GM21619 (cell line): Measurements from ENCODE around the gene CITED2.
"Not testable (repeated sequence)": the region's sequence is repeated elsewhere in the genome, so short reads cannot be mapped to it uniquely, and the experiment has no call there.

Experiments
- ATAC-seq: cut with Tn5 transposase; IDR thresholded peaks from one replicate; pipeline ENCODE4 v1.9.1; 2021; ENCODE audit not compliant: unreplicated experiment

Gene CITED2

GRCh38 chr6:139367810-139368351 is 6.6 kb downstream of the CITED2 start:
- no peak for ATAC-seq

- ATAC-seq, result no peak
Measured at GRCh38 chr6:139364982-139365379, 9.5 kb downstream of the CITED2 start.

- no peak for ATAC-seq
Measured at GRCh38 chr6:139364302-139364981, 10.0 kb downstream of the CITED2 start.

GRCh38 chr6:139363797-139364196 is 10.7 kb downstream of the CITED2 start:
- ATAC-seq, result not testable (repeated sequence)

- not testable (repeated sequence) for ATAC-seq
Measured at GRCh38 chr6:139363123-139363522, 11.3 kb downstream of the CITED2 start.

- ATAC-seq, result no peak
Measured at GRCh38 chr6:139361211-139361610, 13.2 kb downstream of the CITED2 start.

- no peak for ATAC-seq
Measured at GRCh38 chr6:139356924-139357323, 17.5 kb downstream of the CITED2 start.

- ATAC-seq, result no peak
Measured at GRCh38 chr6:139355777-139356445, 18.5 kb downstream of the CITED2 start.

- no peak for ATAC-seq
Measured at GRCh38 chr6:139355172-139355571, 19.3 kb downstream of the CITED2 start.

- no peak for ATAC-seq
Measured at GRCh38 chr6:139354189-139354588, 20.3 kb downstream of the CITED2 start.

- ATAC-seq, result no peak
Measured at GRCh38 chr6:139349464-139350020, 24.9 kb downstream of the CITED2 start.

GRCh38 chr6:139346392-139346791 is 28.1 kb downstream of the CITED2 start:
- no peak for ATAC-seq

GRCh38 chr6:139344186-139344963 is 30.1 kb downstream of the CITED2 start:
- ATAC-seq, result no peak

GRCh38 chr6:139343052-139343750 is 31.2 kb downstream of the CITED2 start:
- ATAC-seq, result no peak

GRCh38 chr6:139341060-139341459 is 33.4 kb downstream of the CITED2 start:
- ATAC-seq, result no peak

- no peak for ATAC-seq
Measured at GRCh38 chr6:139338795-139339194, 35.7 kb downstream of the CITED2 start.

- ATAC-seq, result no peak
Measured at GRCh38 chr6:139337830-139338229, 36.6 kb downstream of the CITED2 start.

- no peak for ATAC-seq
Measured at GRCh38 chr6:139337001-139337400, 37.4 kb downstream of the CITED2 start.

GRCh38 chr6:139336488-139336887 is 38.0 kb downstream of the CITED2 start:
- ATAC-seq, result no peak

GRCh38 chr6:139335447-139336210 is 38.8 kb downstream of the CITED2 start:
- ATAC-seq, result no peak
